ENCODE data around the gene TYSND1. TPM values are rescaled to one million over a fixed set of nuclear protein-coding genes. Genes with fewer than 3 reads are reported as not detected.

The TYSND1 gene
- total and polyA plus RNA-seq, 8 donors = 1.2 to 79.4 (median 5.1) TPM

- TF ChIP-seq CTCF (IDR thresholded peaks at IDR 0.05) (no peak), POLR2A (IDR thresholded peaks at IDR 0.05) (no peak), POLR2AphosphoS5 (IDR thresholded peaks at IDR 0.05) (no peak), EP300 (IDR thresholded peaks at IDR 0.05) (no peak)
- intact Hi-C loops (cut with DNase I; ENCODE audit: low total_unique reads) = no loop called here
- H3K27ac ChIP-seq = peak overlapping the region in 4 of 5 donors; percentile 58 to 78 (median 63)
These were observed 45.4 kb upstream of the TYSND1 start for GRCh38 chr10:70191972-70192305.

GRCh38 chr10:70191161-70191971 is 44.9 kb upstream of the TYSND1 start:
- H3K4me1 ChIP-seq = peaks cover 14 to 36% (median 25%) of the 10 kb centered on the region in 4 donors
- H3K36me3 ChIP-seq = peaks cover 0 to 4% (median 0%) of the 10 kb centered on the region in 4 donors
- no peak overlapping the region for H3K4me3 ChIP-seq
- TF ChIP-seq EP300 (IDR thresholded peaks at IDR 0.05) (no peak), CTCF (IDR thresholded peaks at IDR 0.05) (no peak), POLR2AphosphoS5 (IDR thresholded peaks at IDR 0.05) (no peak), POLR2A (IDR thresholded peaks at IDR 0.05) (no peak)
- intact Hi-C loops (cut with DNase I; ENCODE audit: low total_unique reads) = no loop called here
- WGBS, 5 donors = 31 to 39% (median 38%) methylated on average over 4 of the region's 4 CpGs
- no peak for DNase-seq
- H3K27me3 ChIP-seq = no peaks in the 10 kb centered on the region
- no peaks in the 10 kb centered on the region for H3K9me3 ChIP-seq
- peak overlapping the region; percentile 52 to 78 (median 60) for H3K27ac ChIP-seq

More at GRCh38 chr10:70191972-70192305, 45.4 kb upstream of the TYSND1 start:
- Histone ChIP-seq H3K36me3 (peaks cover 0 to 5% (median 0%) of the 10 kb centered on the region in 4 donors), H3K9me3 (no peaks in the 10 kb centered on the region), H3K27me3 (no peaks in the 10 kb centered on the region), H3K4me1 (peaks cover 14 to 36% (median 25%) of the 10 kb centered on the region in 4 donors), H3K4me3 (no peak overlapping the region)
- DNase-seq = peak in 1 of 2 donors; percentile 29

DNA sequence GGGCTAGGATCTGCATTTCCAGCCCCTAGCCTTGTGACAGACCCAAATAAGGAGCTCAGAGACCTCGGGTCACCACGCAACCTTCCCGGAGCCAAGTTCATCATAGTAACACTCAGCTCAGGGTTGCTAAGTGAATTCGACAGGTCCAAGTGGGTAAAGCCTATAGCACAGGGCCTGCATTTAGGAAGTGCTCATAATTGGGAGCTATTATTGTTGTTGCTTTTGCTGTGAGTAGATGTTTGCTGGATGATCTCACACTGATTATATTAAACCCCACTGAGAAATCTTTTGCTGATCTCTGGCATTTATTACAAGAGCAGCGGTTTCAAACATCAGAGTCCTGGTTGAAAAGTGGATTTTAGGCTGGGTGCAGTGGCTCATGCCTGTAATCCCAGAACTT is 44.1 kb upstream of the TYSND1 start:
- H3K4me3 ChIP-seq = no peak overlapping the region
- peaks cover 14 to 36% (median 25%) of the 10 kb centered on the region in 4 donors for H3K4me1 ChIP-seq
- intact Hi-C loops (cut with DNase I; ENCODE audit: low total_unique reads) = no loop called here
- 59 to 83% (median 73%) methylated on average over 5 of the region's 5 CpGs for WGBS, 5 donors
- H3K9me3 ChIP-seq = no peaks in the 10 kb centered on the region
- no peaks in the 10 kb centered on the region for H3K27me3 ChIP-seq
- no peak for TF ChIP-seq CTCF (IDR thresholded peaks at IDR 0.05)
- TF ChIP-seq POLR2A (IDR thresholded peaks at IDR 0.05) = no peak
- no peak for TF ChIP-seq POLR2AphosphoS5 (IDR thresholded peaks at IDR 0.05)
- no peak for TF ChIP-seq EP300 (IDR thresholded peaks at IDR 0.05)
- peak in 1 of 2 donors; percentile 35 for DNase-seq
- H3K36me3 ChIP-seq = no peaks in the 10 kb centered on the region
- H3K27ac ChIP-seq = peak overlapping the region in 4 of 5 donors; percentile 52 to 78 (median 63)

DNA sequence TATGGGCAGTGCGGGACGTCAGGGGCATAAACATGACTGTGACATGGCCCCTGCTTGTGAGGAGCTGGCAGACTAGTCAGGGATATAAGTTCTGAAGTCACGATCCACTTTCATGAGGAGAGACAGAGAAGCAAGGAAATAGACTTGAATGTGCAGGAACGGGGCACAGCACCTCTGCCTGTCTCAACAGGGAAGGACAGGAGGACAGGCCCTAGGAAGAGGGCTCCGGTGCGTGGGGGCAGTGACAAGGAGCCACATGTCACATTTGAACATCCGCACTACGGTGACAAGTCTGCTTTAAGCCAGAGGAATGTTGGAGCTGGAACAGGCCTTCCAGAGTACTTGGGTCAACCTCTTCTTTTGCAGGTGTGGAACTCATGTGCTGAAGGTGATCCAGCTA is 43.6 kb upstream of the TYSND1 start:
- H3K27ac ChIP-seq = peak overlapping the region in 3 of 5 donors; percentile 60 to 78 (median 66)
- H3K27me3 ChIP-seq = no peaks in the 10 kb centered on the region
- intact Hi-C loops (cut with DNase I; ENCODE audit: low total_unique reads) = no loop called here
- DNase-seq = no peak
- TF ChIP-seq POLR2A (IDR thresholded peaks at IDR 0.05) = no peak
- TF ChIP-seq EP300 (IDR thresholded peaks at IDR 0.05) = no peak
- no peaks in the 10 kb centered on the region for H3K36me3 ChIP-seq
- no peaks in the 10 kb centered on the region for H3K9me3 ChIP-seq
- peaks cover 14 to 36% (median 25%) of the 10 kb centered on the region in 4 donors for H3K4me1 ChIP-seq
- H3K4me3 ChIP-seq = no peak overlapping the region
- 89 to 98% (median 93%) methylated on average over 8 of the region's 8 CpGs for WGBS, 5 donors

GRCh38 chr10:70188768-70189167 is 42.3 kb upstream of the TYSND1 start:
- intact Hi-C loops (cut with DNase I; ENCODE audit: low total_unique reads) = no loop called here
- no peak overlapping the region for H3K27ac ChIP-seq
- no peak for DNase-seq
- no peaks in the 10 kb centered on the region for H3K9me3 ChIP-seq
- H3K4me1 ChIP-seq = peaks cover 14 to 36% (median 25%) of the 10 kb centered on the region in 4 donors
- H3K4me3 ChIP-seq = no peak overlapping the region
- no peaks in the 10 kb centered on the region for H3K27me3 ChIP-seq
- no peak for TF ChIP-seq POLR2A (IDR thresholded peaks at IDR 0.05)
- no peak for TF ChIP-seq CTCF (IDR thresholded peaks at IDR 0.05)
- no peak for TF ChIP-seq POLR2AphosphoS5 (IDR thresholded peaks at IDR 0.05)
- TF ChIP-seq EP300 (IDR thresholded peaks at IDR 0.05) = no peak
- H3K36me3 ChIP-seq = no peaks in the 10 kb centered on the region
- WGBS, 5 donors = 82 to 88% (median 87%) methylated on average over 1 of the region's 1 CpG
